HUDEP-2 (cell line): Measurements from ENCODE around the gene LDHD.

Source experiments
- DNase-seq, 76 experiments: peaks; one replicate each; lab custom pipeline; 2025; ENCODE audit not compliant: unreplicated experiment in 76 of 76; lab: John Stamatoyannopoulos, UW

Gene LDHD

GRCh38 chr16:75083813-75084212 lies 32.8 kb downstream of the LDHD start:
- no peak for DNase-seq

GRCh38 chr16:75081179-75081859 lies 35.3 kb downstream of the LDHD start:
- no peak for DNase-seq

- DNase-seq, result no peak
These were observed 36.2 kb downstream of the LDHD start for GRCh38 chr16:75080205-75081029.

GRCh38 chr16:75079346-75079926 lies 37.1 kb downstream of the LDHD start:
- no peak for DNase-seq

GRCh38 chr16:75078886-75079285 lies 37.7 kb downstream of the LDHD start:
- DNase-seq, result no peak

GRCh38 chr16:75075688-75076268 lies 40.8 kb downstream of the LDHD start:
- peak in 1 of 76 experiments; percentile 53 for DNase-seq

GRCh38 chr16:75074920-75075687 lies 41.5 kb downstream of the LDHD start:
- peak in 73 of 76 experiments; percentile 27 to 88 (median 67) for DNase-seq

- DNase-seq, result no peak
These were observed 42.2 kb downstream of the LDHD start for GRCh38 chr16:75074304-75074793.

- DNase-seq, result peak in 4 of 76 experiments; percentile 16 to 24 (median 16)
These were observed 42.9 kb downstream of the LDHD start for GRCh38 chr16:75073545-75074303.

- no peak for DNase-seq
These were observed 44.2 kb downstream of the LDHD start for GRCh38 chr16:75072239-75072947.

GRCh38 chr16:75071621-75072020 lies 45.0 kb downstream of the LDHD start:
- DNase-seq, result no peak

- peak in 24 of 76 experiments; percentile 12 to 50 (median 26) for DNase-seq
These were observed 46.4 kb downstream of the LDHD start for GRCh38 chr16:75070012-75070841.

GRCh38 chr16:75068085-75069031 lies 48.2 kb downstream of the LDHD start:
- DNase-seq, result no peak

GRCh38 chr16:75066861-75067447 lies 49.6 kb downstream of the LDHD start:
- no peak for DNase-seq

- peak in 2 of 76 experiments; percentile 42 to 55 for DNase-seq
These were observed 50.9 kb downstream of the LDHD start for GRCh38 chr16:75065521-75066149.

GRCh38 chr16:75065149-75065505 lies 51.5 kb downstream of the LDHD start:
- peak in 69 of 76 experiments; percentile 19 to 79 (median 54) for DNase-seq
